KMS-11 (cell line): ENCODE measurements around the gene CALM3.
A peak's percentile ranks its signal among the peaks of the same experiment; 100 is the strongest.

ENCODE experiments used
- H2AFZ ChIP-seq: fragments of 200-600 bp; sonication (generic); 2 replicates; pipeline ENCODE4 v1.6.1; 2016; ENCODE audit warnings: antibody characterized with exemption, mixed run types, low read depth
- H3K27ac ChIP-seq: fragments of 200-600 bp; sonication (generic); 2 replicates; pipeline ENCODE4 v1.6.1; 2016; ENCODE audit warnings: mild to moderate bottlenecking, mixed run types
- H3K27me3 ChIP-seq: fragments of 200-600 bp; sonication (generic); 2 replicates; pipeline ENCODE4 v1.6.1; 2017; ENCODE audit warnings: mild to moderate bottlenecking, low read depth, mixed run types, moderate library complexity; ENCODE audit not compliant: insufficient read depth
- H3K36me3 ChIP-seq: fragments of 200-600 bp; sonication (generic); 2 replicates; pipeline ENCODE4 v1.6.1; 2017; ENCODE audit warnings: mild to moderate bottlenecking, mixed run types; ENCODE audit not compliant: insufficient read depth
- H3K4me1 ChIP-seq: fragments of 200-600 bp; sonication (generic); 2 replicates; pipeline ENCODE4 v1.6.1; 2016; ENCODE audit warnings: mild to moderate bottlenecking, low read depth, mixed run types; ENCODE audit not compliant: poor library complexity, severe bottlenecking
- H3K4me2 ChIP-seq: fragments of 200-600 bp; sonication (generic); 2 replicates; pipeline ENCODE4 v1.7.0; 2016; ENCODE audit warnings: mild to moderate bottlenecking, mixed run types
- H3K4me3 ChIP-seq: fragments of 200-600 bp; sonication (generic); IDR thresholded peaks from 2 replicates; pipeline ENCODE4 v1.6.1; 2017; ENCODE audit warnings: low read depth, low read length, mixed read lengths; ENCODE audit not compliant: insufficient read depth
- H3K79me2 ChIP-seq: fragments of 200-600 bp; sonication (generic); 2 replicates; pipeline ENCODE4 v1.6.1; 2016; ENCODE audit warnings: low read depth, mixed run types; ENCODE audit not compliant: insufficient read depth
- H3K9ac ChIP-seq: fragments of 200-600 bp; sonication (generic); 2 replicates; pipeline ENCODE4 v1.6.1; 2016; ENCODE audit warnings: mild to moderate bottlenecking, mixed run types
- H4K20me1 ChIP-seq: fragments of 200-600 bp; sonication (generic); 2 replicates; pipeline ENCODE4 v1.6.1; 2016; ENCODE audit warnings: mild to moderate bottlenecking, mixed run types; ENCODE audit not compliant: insufficient read depth
- CTCF ChIP-seq: fragments of 200-600 bp; sonication (generic); conservative IDR thresholded peaks from 2 replicates; pipeline ENCODE4 v1.6.1; 2017; ENCODE audit warnings: low read depth, mild to moderate bottlenecking, antibody characterized with exemption, low read length, moderate library complexity, mixed read lengths

CALM3 gene

GRCh38 chr19:46630586-46631205, 29.6 kb downstream of the CALM3 start:
- Histone ChIP-seq H3K27ac (no peak overlapping the region), H3K27me3 (peaks cover 60% of the 10 kb centered on the region), H4K20me1 (no peaks in the 10 kb centered on the region), H3K4me2 (no peak overlapping the region), H3K4me1 (peaks cover 14% of the 10 kb centered on the region), H3K9ac (no peak overlapping the region), H3K4me3 (no peak overlapping the region), H3K36me3 (no peaks in the 10 kb centered on the region), H3K79me2 (no peaks in the 10 kb centered on the region), H2AFZ (no peak overlapping the region)
- TF ChIP-seq CTCF: no peak

GRCh38 chr19:46631481-46631880, 30.4 kb downstream of the CALM3 start:
- H3K4me2 ChIP-seq: no peak overlapping the region
- peaks cover 66% of the 10 kb centered on the region for H3K27me3 ChIP-seq
- no peak overlapping the region for H2AFZ ChIP-seq

GRCh38 chr19:46633130-46633529, 32.0 kb downstream of the CALM3 start:
- peaks cover 78% of the 10 kb centered on the region for H3K27me3 ChIP-seq
- no peaks in the 10 kb centered on the region for H3K79me2 ChIP-seq
- H4K20me1 ChIP-seq: no peaks in the 10 kb centered on the region
- H3K4me2 ChIP-seq: peak overlapping the region; percentile 100; the same call in 1 of the 2 replicates
- no peak overlapping the region for H3K27ac ChIP-seq
- H3K4me1 ChIP-seq: peaks cover 14% of the 10 kb centered on the region
- H3K9ac ChIP-seq: no peak overlapping the region
- H2AFZ ChIP-seq: no peak overlapping the region
- no peak for TF ChIP-seq CTCF
- no peak overlapping the region for H3K4me3 ChIP-seq
- no peaks in the 10 kb centered on the region for H3K36me3 ChIP-seq

More at GRCh38 chr19:46631481-46631880, 30.4 kb downstream of the CALM3 start:
- TF ChIP-seq CTCF: no peak
- Histone ChIP-seq H3K36me3 (no peaks in the 10 kb centered on the region), H3K27ac (no peak overlapping the region), H3K4me3 (no peak overlapping the region), H3K9ac (no peak overlapping the region), H4K20me1 (no peaks in the 10 kb centered on the region), H3K79me2 (no peaks in the 10 kb centered on the region), H3K4me1 (peaks cover 14% of the 10 kb centered on the region)

- H3K4me1 ChIP-seq: peaks cover 20% of the 10 kb centered on the region
- no peaks in the 10 kb centered on the region for H4K20me1 ChIP-seq
- H3K36me3 ChIP-seq: no peaks in the 10 kb centered on the region
- peak overlapping the region; percentile 14; the same call in 1 of the 2 replicates for H3K9ac ChIP-seq
- H2AFZ ChIP-seq: peak overlapping the region; percentile 87; the same call in 1 of the 2 replicates
- H3K27ac ChIP-seq: no peak overlapping the region
- H3K4me2 ChIP-seq: peak overlapping the region; percentile 100
- peaks cover 72% of the 10 kb centered on the region for H3K27me3 ChIP-seq
- no peak overlapping the region for H3K4me3 ChIP-seq
- no peaks in the 10 kb centered on the region for H3K79me2 ChIP-seq
- TF ChIP-seq CTCF: no peak
These were observed 33.0 kb downstream of the CALM3 start for GRCh38 chr19:46634045-46634655.
